Ecto neural progenitor cell (in vitro differentiated cells): ENCODE data around the gene SFMBT1.

Experiments
- DNase-seq: peaks from one replicate; pipeline ENCODE4 v3.0.0-alpha.2; 2018; ENCODE audit warnings: low spot score

Gene SFMBT1

DNA sequence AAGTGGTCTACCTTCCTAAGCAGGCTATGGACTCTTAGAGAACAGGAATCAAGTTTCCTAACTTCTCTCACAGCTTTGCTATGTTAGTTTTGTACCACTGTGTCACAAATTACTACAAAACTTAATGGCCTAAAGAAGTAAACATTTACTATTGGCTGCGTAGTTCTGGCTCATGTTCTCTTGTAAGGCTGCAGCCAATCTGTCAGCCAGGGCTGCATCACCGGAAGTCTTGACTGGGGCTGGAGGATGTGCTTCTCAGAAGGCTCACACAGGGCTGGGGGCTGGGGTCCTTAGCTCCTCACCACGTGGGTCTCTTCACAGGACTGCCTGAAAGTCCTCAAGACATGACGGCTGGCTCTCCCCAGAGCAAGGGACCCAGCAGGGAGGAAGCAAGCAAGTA, 164.0 kb downstream of the SFMBT1 start:
- no peak for DNase-seq

DNA sequence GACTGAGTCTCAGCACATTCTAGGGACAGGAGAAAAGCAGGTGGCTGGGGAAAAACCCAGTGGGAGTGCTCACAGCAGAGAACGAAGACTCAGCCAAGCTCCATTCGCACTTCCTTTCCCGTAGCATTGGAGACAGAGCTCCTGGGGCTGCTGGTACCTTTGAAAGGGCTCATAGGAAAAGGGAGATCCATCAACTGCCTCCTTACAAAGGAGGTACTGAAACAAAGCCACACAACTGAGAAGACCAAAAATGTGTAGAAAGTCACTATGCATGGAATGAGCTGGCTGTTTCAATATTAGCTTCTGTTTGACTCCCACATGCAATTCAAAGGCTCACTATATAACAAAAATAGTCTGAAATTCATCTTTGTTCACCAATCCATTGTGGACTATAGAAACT, 165.4 kb downstream of the SFMBT1 start:
- no peak for DNase-seq

DNA sequence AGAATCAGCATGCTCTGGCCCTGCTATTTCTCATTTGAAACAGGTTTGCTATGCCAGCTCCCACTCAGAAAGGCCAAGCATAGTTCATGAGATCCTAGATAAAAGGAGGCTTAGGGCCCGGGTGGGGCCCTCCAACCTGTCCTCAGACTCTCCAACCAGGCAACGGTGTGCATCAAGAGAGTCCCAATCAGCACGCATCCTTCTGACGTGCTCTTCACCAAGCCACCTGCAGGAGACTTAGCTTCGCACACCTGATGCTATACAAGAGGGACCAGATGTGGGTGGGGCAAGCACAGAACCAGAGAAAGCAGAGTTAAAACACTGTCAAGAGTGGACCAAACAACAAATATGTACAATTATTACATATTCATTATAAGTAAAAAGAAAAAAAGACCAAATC, 165.8 kb downstream of the SFMBT1 start:
- no peak for DNase-seq

DNA sequence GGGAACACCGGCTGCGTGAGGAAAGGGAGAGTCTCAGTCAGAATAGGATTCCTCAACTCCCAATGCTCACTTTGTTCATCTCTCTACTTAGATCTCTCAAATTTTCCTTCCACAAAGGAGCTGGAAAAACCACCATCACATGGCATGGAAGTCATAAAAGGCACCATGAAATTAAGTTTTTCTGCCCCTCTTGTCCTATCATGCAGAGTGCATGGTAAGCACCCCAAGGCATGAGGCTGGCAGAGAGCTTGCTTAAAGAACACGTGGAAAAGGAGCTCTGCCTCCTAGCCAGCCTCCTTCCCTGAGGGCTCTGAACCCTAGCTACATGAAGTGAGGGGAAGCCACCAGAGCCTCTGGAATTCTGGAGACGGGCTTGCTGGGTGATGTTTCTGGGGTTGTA, 166.3 kb downstream of the SFMBT1 start:
- DNase-seq, result no peak

DNA sequence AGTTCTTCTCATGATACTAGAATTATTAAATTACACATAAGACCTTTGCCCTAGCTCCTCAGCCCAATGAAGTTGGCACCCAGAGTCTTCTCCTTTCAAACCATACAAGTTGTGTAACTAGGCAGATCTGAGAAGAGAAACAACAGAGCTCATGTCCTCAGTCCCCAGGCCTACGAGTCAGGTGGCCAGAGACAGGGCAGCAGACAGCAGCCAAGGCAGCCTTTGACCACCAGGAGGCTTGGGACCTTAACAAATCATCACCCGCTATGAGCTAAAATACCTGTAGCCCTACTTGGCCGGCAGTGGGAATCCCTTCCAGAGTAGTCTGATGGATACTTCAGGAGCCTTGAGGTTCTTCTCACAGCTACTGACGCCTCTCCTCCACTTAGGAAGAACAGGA, 166.8 kb downstream of the SFMBT1 start:
- no peak for DNase-seq

DNA sequence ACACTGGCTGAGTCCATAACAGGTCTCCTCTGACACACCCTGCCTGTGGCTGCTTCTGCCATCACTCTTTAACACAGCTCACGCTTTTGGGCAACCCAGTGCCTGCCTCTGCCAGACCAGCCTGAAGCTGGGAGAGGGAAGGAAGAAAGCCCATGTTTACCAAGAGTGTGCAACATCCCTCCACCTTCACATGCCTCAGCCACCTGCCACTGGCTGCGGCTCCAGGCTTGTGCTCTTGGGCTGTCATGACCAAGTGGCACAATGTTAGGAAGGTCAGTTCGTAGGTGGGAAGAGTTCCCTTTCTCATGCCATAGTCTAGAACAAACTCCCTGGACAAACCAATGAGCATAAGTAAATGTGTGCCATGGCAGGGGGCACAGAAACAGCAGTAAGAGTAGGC, 168.8 kb downstream of the SFMBT1 start:
- DNase-seq, result no peak

DNA sequence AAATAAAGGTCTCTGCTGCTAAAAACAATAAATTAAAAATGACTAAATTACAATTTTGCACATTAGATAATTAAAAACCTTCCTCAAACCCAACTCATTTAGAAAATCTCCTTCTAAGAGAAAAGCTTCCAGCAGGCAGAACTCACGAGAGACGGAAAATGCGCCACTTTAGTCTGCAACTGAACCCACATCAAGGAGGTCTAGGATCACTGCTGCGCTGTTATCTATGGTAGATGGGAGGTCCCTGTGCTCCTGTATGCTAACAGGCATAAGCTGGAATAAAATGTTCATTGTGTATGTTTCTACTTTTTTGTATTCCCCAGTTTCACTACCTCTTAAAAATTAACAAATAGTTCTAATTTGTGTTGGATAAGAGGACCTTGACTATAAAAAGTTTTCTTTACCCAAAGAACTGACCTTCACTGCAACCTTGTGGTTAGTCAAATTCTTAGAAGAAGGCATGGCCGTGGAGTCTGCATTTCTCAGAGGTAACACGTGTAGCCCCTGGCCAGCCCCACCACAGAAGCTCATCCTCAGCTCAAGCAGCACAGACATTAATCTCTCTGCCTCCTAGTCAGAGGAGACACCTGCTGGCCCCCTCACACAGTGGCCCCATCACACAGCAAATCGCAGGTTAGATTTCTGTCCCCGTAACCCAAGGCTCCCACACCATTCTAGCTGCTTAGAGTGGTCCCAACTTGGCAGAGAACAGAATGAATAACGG, 170.8 kb downstream of the SFMBT1 start:
- no peak for DNase-seq

DNA sequence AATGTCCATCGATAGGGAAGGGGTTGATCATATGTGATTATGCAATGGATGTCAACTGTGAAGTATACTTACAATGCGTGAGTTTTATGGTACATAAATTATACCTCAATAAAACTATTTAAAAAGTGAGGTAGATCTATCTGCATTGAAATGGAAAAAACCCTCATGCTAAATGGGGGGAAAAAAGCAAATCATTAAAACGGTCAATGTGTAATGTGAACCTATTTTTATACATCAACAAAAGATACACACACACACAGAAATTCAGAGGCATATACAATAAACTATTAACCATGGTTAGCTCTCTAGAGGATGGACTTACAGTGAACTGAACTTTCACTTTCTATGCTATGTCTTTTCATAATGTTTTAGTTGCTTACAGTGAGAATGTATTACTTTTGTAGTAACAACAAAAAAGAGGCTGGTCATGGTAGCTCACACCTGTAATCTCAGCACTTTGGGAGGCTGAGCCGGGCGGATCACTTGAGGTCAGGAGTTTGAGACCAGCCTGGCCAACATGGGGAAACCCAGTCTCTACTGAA, 171.6 kb downstream of the SFMBT1 start:
- no peak for DNase-seq

DNA sequence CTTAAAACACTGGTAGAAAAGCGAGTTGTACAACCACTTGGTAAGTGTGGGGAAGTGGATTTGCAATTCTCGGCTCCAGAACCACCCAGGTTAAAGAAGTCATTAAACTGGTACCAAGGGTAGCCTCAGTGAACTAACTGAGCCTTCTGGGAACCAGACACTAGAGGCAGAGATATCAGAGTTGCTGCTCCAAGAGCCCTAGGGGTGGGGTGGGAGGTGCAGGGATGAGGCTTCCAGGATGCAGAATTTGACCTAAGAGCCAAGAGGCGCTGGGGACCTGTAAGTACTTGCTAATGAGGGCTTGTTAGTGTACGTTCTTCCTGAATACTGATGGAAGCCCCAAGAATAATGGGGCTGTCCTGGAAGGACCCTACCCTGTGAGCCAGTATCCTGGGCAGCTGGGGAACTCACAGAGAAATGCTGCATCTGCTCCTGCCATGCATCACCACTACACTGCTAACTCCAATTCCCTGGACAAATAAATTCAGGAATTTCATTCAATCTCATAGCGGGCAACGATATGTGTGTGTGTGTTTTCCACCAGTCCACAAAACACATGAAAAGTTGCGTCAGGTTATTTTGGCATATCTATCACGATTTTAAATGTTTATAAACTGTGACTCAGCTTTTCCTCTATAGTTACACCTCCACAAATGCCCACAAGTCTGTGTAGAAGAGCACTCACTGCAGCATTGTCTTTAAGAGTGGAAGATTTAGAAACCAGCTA, 172.3 kb downstream of the SFMBT1 start:
- DNase-seq, result no peak

DNA sequence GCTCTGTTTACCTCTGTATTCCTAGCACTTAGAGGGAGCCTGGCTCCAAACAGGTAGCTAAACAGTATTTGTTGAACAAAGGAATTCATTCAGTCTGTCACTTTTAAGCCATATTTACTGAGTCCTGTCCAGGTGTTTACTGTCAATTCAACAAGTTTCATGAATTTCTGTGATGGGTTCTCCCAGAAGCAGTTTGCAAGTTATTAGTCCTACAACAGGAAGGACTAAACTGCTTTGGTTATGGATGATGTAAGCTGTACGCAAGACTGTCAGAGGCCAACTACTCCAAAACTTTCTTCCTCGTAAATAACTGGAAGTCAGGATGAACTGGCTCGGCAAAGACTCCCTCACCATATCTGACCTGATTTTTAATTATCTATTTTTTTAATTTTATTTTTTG, 173.6 kb downstream of the SFMBT1 start:
- no peak for DNase-seq

DNA sequence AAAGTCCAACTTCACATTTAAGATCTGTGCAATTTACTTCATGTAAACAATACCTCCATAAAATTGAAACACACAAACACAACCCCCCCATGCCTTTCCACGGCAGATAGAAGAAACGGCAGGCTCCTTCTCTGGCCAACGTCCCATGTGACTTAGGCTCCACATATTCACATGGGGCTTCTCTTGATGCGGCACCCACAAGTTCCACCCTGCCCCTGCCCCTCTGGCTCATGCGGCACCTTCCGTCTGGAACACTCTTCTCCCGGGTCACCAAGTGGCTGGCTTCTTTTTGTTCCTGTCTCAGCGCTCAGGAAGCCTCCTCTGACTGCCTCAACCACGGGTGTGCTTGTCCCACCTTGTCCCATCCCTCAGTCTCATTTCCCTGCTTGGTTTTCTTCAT, 174.1 kb downstream of the SFMBT1 start:
- DNase-seq, result no peak

DNA sequence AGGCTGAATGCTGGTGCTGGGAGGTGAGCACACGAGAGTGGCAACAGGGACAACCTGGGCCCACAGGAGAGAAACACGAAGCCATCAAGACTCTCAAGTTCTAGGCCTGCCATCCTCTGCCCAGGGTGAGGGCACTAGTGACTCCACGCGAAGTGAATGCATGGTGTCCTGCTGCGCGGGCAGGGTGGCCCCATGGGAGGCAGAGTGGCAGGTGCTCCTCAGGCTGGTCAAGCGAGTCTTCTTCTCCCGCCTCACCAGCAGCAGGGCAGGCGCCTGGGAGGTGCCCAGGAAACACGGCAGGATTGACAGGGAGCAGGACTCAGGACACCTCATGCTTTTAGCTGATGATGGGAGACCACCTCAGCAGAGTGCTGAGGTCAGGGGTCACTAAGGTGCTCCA, 175.4 kb downstream of the SFMBT1 start:
- no peak for DNase-seq

DNA sequence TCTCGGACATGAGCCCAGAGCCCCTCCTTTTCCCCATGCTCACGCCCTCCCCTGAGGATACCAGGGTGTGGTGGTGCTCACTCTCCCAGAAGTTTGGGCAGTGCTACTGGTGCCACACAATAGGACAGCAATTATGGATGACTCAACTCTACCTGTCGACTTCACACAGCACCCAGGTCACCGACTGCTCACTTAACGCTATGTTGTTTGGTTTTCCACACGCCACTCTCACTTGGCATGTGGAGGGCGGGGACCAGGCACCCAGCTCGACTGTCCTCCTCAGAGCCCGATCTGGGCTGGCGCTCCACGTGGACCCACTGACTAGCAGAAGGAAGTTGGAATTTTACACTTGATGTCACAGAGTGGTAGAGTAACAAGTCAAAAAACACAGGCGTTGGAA, 179.4 kb downstream of the SFMBT1 start:
- DNase-seq, result no peak

DNA sequence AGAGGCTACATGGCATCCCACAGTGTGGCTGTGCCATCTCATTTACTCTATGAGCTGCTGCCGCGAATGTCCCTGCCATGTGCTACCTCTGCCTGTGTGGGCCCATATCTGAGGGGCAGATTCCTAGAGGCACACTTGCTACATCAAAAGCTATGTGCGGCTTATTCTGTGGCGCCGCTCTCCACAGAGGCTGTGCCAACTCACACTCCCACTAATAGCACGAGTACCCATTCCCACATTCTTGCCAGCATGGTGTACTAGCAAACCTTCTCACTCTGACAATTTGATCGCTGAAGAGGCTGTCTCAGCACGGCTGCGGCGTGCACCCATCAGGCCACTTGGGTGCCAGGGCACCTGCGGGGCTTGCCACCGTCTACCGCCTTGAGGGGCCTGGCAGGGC, 179.9 kb downstream of the SFMBT1 start:
- no peak for DNase-seq

DNA sequence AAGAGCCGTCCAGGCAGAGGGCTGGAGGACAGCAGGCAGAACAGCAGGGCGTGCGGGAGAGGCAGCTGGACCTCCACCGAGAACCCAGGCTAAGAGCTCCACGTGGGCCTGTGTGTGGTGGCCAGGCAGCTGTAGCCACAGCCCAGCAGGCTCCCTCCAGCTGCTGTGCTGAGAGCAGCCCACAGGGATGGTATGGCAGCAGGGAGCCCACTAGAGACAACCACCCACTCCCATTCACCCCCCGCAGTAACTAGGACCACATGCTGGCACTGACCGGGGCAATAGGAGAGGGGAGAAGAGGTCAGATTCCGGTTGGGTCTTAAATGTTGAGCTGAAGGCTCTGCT, 185.5 kb downstream of the SFMBT1 start:
- no peak for DNase-seq

DNA sequence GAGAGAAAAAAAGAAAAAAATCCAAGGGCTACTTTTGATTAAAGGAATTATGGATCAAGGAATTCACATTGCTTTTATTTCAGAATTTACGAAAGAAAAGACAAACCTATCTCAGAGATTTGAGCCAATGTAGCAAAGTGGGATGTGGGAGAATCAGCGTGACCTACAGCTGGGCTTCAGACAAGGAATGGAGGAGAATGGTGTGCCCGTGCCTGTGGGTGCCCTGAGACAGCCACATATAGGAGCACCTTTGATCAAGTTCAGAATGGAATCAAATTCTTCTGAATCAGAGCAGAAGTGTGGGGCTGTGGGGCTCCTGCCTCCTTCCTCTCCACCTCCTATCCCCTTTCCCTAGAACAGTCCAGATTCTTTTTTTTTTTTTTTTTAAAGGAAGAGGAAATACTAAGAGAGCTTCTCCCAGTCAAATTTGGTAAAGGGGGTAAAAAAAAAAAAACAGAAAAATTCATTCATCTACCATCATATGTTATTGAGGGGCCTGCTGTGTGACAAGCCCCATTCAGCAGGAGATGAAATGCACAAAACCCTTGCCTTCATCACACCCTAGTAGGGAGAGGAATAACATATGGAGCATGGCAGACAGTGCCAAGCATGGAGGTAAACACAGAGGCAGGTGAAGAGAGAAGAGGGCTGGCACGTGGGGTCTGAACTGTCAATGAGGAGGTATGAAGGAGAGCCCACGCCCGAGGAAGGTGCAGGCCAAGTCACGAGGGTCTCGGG, 186.0 kb downstream of the SFMBT1 start:
- DNase-seq, result no peak

DNA sequence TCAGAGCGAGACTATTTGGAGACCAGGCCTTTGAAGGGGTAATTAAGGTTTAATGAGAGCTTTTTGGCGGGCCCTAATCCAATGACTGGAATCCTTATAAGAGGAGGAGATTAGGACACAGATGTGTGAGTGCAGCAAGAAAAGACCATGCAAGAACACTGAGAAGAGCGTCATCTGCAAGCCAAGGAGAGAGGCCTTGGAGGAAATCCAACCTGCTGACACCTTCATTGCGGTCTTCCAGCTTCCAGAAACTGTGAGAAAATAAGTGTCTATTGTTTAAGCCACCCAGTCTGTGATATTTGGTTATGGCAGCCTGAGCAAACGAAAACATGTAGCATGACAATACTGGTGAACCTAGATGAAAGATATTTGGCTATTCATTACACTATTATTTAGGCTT, 188.0 kb downstream of the SFMBT1 start:
- no peak for DNase-seq

DNA sequence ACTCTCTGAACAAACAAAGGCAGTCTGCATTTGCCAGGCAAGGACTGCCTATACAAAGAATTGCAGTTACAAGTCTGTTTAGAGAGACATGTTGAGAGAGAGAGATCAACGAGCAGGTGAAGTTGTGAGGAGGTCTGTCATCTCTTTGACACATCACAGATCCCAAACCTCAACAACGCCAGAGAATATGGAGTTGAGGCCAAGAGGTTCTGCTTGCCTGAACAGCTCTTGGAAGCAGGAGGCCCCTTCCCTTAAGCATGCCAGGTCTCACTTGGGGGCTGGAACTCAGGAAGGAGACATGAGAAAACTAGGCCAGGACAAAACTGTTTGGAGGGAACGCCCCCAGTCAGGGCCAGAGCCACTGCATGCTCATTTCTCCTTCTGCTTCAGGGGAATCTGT, 188.7 kb downstream of the SFMBT1 start:
- no peak for DNase-seq

DNA sequence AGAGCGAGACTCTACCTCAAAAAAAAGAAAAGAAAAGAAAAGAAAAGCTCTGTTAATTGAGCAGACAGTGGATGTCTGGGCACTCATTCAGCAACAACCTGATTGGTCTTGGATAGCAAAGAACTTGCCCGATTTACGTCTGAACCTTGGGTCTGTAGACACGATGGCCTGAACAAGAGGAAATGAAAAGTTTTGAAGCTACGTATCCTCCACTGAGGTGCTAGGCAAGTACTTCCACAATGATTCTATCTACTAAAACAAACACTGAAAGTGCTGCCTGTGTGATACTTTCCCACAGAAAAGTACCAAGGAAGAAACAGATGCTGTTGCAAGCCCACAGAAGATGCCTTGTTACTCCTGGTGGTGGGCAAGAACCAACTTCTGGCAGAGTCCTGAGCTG, 189.2 kb downstream of the SFMBT1 start:
- DNase-seq, result no peak

DNA sequence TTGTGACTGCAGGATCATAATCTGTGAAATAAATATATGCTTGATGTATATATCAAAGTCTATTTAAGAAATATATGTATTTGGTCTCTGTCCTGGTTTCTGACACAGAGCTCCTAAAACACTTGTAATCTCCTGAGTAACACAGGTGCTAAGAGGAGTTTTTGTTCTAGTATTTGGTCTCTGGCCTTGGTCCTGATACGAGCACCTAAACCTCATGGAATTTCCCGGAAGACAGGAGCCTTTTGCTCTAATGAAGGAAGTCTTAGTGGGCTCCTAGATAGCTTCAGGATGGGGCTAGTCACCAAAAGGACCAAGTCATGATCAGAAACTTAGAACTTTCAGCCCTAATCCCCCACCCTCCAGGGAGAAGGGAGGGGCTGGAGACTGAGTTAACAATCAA, 191.9 kb downstream of the SFMBT1 start:
- DNase-seq, result no peak
